NCI-H128 (cell line): ENCODE data around the gene NPIPA2.
"Not testable (repeated sequence)": the region's sequence is repeated elsewhere in the genome, so short reads cannot be mapped to it uniquely, and the experiment has no call there.

Source experiments
- DNase-seq: peaks from one replicate; lab custom pipeline; 2025; ENCODE audit not compliant: unreplicated experiment; lab: John Stamatoyannopoulos, UW

NPIPA2 gene

DNA sequence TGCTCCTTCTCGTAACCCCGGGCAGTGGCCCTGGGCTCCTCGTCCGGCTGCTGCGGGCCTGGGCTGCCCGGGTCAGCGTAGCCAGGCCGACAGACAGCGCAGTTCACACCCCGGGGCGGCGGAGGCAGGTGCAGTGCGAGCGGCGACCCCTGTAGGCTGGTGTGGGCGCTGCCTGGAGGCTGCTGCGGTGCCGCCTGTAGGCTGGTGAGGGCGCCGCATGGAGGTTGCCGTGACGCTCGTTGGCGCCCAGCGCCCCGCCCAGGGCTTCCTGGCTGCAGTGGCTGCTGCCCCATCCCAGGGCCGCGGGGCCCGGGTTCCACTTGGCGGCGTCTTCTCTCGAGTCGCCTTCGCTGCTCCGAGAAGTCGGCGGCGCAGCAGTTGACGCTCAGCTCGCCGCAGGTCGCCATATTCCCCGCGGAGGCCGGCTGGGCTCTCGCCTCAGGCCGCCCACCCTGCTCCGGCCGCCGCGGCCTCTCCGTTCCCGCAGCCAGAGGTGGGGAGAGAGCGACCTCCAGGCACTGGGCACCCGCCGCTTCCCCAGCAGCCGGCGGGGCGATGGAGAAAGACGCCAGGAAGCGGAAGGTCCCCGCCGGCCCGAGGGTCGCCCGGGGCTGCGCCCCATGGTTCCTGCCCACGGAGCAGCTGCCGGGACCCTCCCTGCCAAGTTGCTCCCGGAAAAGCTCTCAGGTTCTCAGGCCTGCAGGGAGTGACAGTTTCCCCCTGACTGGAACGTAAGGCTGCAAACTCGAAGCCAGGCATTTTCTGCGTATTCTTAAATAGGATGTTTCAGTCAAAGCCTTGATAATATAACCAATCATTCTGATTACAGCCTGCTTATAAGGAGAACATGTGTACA, at the start of gene NPIPA2:
Gene NPIPA2, plus strand, starts transcription at position 261 of the 856 bp plus-strand sequence. CDS start 5,533 bp downstream, outside the sequence.
- not testable (repeated sequence) for DNase-seq

GRCh38 chr16:14694129-14694528, 48.2 kb upstream of the NPIPA2 start, which contains the start of gene PLA2G10:
PLA2G10 (minus strand) TSS chr16:14694308; CDS start chr16:14694229, 79 bp downstream.
- not testable (repeated sequence) for DNase-seq

DNA sequence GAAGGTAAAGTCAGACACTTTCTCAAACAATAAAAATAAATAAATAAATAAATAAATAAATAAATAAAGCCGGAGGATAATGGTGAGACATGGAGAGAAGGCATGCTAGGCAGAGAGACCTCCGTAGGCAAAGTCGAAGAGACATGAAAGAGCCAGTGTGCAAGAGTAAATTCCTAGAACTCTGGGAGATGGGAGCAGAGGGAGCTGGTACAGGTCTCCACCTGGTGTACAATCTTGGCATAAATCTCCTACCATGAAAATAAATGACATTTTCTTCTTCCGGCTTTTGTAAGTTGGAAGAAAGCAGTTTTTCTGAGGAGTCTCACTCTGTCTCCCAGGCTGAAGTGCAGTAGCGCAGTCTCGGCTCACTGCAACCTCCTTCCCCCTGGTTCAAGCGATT, 40.5 kb upstream of the NPIPA2 start:
- not testable (repeated sequence) for DNase-seq

DNA sequence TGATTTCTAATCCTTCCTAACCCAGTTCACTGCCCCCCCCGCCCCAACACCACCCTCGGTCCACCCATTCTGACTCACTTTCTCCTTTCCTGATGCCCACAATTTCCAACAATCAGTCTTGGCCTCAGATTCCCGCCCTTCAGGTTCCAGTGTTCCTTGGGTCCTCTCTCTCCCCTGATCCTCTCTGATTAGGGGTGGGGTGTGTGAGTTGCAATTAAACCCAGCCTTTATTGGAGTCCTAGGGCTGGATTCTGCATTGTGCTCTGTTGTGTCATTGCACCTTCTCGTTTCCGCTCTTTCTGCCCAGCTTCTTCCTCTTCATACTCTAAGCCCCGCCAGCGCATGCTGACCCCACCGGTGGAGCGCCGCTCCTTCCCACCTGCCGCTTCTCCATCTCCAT, 39.7 kb upstream of the NPIPA2 start:
- not testable (repeated sequence) for DNase-seq

- DNase-seq = not testable (repeated sequence)
These were observed 38.9 kb upstream of the NPIPA2 start, which contains the start of gene NPIPA3 for GRCh38 chr16:14703156-14704011. NPIPA3 (plus strand) TSS chr16:14703411; CDS start chr16:14708944, 5,533 bp downstream.

DNA sequence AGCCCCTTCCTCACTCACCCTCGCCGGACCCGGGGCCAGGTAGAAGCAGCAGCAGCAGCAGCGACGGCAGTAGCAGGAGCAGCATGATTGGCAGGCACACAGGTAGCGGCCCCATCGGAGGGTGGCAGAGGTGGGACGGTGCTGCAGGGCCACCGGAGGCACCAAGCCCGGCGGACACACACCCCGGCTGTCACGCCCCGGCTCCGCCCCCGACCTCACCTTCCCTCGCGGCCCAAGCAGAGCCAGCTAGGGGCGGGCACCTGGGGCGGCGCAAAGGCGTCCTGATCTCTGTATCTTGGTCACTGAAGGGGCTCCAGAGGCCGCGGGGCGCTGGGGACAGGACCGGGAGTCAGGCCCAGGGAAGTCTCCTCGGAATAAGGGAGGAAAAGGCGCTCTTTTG, 9.1 kb upstream of the NPIPA2 start:
- not testable (repeated sequence) for DNase-seq

DNA sequence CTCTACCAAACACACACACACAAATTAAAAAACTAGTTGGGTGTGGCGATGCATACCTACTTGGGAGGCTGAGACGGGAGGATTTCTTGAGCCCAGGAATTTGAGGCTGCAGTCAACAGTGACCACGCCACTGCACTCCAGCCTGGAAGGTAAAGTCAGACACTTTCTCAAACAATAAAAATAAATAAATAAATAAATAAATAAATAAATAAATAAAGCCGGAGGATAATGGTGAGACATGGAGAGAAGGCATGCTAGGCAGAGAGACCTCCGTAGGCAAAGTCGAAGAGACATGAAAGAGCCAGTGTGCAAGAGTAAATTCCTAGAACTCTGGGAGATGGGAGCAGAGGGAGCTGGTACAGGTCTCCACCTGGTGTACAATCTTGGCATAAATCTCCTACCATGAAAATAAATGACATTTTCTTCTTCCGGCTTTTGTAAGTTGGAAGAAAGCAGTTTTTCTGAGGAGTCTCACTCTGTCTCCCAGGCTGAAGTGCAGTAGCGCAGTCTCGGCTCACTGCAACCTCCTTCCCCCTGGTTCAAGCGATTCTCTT, 1.4 kb upstream of the NPIPA2 start:
- DNase-seq = not testable (repeated sequence)

GRCh38 chr16:14741794-14742193, 539 bp upstream of the NPIPA2 start:
- DNase-seq = not testable (repeated sequence)

- DNase-seq = not testable (repeated sequence)
These were observed 31.3 kb downstream of the NPIPA2 start for GRCh38 chr16:14773654-14774053.

DNA sequence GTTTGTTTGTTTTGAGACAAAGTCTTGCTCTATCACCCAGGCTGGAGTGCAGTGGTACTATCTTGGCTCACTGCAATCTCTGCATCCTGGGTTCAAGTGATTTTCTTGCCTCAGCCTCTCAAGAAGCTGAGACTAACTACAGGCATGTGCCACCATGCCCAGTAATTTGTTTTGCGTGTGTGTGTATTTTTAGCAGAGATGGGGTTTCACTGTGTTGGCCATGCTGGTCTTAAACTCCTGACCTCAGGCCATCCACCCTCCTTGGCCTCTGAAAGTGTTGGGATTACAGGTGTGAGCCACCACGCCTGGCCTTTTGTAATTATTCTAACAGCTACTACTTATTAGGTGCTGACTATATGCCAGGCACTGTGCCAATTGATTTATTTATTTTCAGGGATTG, 33.3 kb downstream of the NPIPA2 start:
- DNase-seq = not testable (repeated sequence)

DNA sequence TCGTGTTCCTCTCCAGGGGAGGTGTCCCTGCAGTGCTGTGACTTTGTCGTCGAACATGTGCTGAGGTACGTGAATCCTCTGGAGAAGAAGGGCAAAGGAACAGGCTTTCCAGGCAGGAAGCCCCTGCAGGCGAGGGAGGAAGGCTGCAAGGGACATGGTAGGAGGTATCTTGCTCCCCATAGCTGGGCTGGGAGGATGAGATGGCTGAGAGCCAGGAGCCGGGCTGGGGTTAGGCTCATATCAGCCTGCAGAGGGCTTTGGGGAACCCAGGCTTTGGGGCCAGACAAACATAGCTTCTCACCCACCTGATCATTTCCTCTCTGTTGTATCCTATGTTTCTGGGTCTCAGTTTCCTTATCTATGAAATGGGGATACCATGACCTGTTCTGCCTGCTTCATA, 34.4 kb downstream of the NPIPA2 start:
- not testable (repeated sequence) for DNase-seq

DNA sequence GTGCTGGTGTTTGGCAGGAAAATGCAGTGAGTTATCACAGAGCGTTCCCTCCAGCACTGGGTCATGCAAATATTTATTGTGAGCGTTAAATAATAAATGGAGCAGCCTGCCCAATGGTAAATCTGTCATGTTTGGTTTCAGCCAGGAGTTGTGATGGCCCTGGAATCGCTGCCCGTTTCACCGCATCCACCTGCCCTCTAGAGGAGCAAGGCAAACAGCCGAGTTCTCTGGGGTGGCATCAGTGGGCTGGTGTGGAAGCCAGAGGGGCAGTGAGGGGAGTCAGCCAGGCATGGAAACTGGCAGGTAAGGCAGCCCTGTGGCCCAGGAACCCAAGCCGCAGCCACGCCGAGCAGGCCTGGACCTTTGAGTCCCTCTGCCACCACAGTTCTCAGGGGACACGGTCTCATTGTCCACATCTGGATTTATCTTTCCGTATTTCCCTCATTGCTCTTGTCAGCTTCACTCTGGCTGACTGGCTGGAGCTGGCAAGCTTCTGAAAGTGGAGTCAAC, 37.1 kb downstream of the NPIPA2 start:
- DNase-seq = not testable (repeated sequence)

DNA sequence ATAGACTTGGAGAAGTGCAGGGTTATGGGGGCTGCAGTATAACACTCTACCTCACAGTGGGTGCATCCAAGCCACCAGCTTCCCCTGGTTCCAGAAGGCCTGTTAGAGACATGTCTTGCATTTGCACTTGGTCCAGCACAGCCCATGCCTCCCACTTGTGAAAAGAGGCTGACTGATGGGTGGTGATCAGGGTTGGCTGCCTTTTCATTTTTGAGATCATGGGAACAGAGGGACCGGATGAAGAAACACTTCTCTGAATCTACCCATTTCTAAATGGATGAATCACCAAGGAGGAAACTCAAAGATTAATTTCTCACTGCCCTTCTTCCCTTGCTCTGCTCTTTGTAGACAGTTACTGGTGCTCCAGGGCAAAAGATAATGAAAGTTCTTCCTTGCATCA, 43.8 kb downstream of the NPIPA2 start:
- not testable (repeated sequence) for DNase-seq

DNA sequence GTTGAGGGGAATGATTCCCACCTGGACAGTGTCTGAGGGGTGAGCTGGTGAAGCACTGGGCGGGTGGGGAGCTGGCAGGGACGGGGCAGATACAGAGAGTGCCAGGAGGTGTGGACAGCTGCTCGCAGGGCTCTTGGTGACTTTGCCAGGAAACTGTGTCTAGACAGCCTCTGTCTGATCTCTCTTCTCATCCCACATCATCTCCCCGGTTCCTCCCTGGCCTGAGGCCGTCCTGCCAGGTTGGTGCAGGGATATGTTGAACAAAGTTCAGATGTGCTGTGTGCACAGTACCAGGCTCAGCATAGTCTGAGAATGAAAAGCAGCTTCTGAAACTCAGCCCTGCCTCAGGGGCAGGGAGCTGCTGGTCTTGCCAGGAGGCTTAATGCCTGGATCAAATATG, 47.2 kb downstream of the NPIPA2 start:
- not testable (repeated sequence) for DNase-seq

- not testable (repeated sequence) for DNase-seq
These were observed 48.1 kb downstream of the NPIPA2 start for GRCh38 chr16:14790320-14790956.

DNA sequence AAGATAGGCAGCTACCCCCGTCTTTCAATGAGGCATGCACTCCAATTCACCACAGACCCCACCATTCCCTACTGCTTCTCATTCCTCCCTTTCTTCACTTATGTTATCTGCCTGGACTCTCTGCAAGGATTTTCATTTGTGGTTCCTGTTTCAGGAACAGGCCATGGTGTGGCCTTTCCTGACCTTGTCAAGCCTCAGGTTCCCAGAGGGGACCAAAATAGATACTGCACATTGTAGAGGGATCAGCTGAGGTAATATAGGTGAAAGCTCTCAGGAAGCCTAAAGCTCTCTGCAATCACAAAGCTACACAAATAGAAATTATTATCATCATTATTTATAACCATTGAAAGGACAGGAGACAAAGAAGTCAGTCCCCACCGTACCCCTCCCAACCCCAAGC, 50.6 kb downstream of the NPIPA2 start:
- not testable (repeated sequence) for DNase-seq

- DNase-seq = not testable (repeated sequence)
These were observed 55.2 kb downstream of the NPIPA2 start for GRCh38 chr16:14797558-14797957.

- DNase-seq = not testable (repeated sequence)
These were observed 61.2 kb downstream of the NPIPA2 start for GRCh38 chr16:14803577-14803976.

- DNase-seq = not testable (repeated sequence)
These were observed 64.9 kb downstream of the NPIPA2 start for GRCh38 chr16:14807184-14807678.

DNA sequence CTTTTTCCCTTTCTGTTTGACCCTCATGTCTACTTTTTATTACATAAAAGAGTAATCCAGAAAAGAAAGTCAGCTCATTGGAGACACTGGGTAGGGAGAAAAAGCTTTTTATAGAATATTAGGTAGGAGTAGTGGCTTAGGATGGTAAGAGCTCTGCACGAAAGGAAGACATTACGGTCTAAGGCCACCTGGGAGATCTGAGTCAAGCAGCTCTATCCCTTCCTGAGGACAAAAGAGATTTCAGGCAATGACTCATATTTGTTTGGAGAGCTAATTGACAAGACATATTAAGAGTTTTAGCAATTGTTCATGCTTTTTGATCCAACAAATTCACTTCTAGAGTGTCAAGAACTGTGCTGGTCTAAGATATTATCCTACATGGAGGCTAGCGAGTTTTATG, 71.6 kb downstream of the NPIPA2 start:
- not testable (repeated sequence) for DNase-seq
